GM18909 (cell line): ENCODE results near the gene EEIG2.
"Not testable (repeated sequence)": the region's sequence is repeated elsewhere in the genome, so short reads cannot be mapped to it uniquely, and the experiment has no call there.

Source experiments
- ATAC-seq: cut with Tn5 transposase; IDR thresholded peaks from one replicate; pipeline ENCODE4 v1.9.1; 2021; ENCODE audit warnings: mild to moderate bottlenecking; ENCODE audit not compliant: unreplicated experiment, poor library complexity

EEIG2 gene

DNA sequence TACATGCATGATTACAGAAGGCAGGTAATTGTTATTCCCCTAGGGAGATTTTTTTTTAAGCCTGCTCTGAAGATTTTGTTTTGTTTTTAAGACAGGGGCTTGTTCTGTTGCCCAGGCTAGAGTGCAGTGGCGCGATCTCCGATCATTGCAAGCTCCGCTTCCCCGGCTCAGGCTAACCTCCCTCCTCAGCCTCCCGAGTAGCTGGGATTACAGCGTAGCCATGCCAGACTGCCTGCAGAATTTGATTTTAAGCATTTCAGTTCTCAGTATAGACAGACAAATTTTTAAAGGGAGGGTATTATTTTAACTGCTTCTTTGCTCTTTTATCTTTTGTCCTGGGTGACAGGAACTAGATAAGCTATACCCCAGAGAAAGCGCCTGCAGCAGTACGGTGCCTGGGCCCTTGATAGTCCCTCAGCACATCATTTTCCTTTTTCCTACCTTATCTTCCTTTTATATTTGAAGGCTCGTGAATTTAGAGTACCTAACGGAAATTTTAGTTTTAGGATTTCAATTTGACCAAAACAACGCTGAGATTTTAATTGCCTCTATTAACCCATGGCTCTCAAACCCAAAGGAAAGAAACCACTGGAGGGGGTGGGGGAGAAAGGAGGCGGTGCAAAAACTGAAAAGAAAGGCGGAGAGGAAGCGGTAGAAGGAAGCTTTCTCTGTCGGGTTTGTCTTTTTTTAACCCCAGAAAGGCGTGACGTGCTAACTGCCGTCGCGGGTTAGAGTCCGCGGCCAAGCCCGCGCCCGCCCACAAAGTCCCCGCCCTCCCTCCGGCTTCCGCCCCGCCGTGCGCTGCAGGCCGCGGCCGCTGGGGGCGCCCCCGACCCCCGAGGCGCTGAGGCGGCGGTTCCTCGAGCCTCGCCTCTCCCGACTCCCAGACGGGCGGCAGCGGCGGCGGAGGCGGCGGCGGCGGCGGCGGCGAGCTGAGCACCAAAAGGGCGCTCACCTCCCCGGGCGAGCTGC lies at the start of gene EEIG2:
TSS of gene EEIG2 (plus strand) at position 886 of the 972 bp plus-strand sequence. CDS start 329 bp downstream, outside the sequence.
- peak; percentile 79 for ATAC-seq

GRCh38 chr1:108511764-108512163 lies 48.1 kb upstream of the EEIG2 start:
- ATAC-seq = no peak

GRCh38 chr1:108512239-108513043 lies 47.5 kb upstream of the EEIG2 start:
- ATAC-seq = no peak

DNA sequence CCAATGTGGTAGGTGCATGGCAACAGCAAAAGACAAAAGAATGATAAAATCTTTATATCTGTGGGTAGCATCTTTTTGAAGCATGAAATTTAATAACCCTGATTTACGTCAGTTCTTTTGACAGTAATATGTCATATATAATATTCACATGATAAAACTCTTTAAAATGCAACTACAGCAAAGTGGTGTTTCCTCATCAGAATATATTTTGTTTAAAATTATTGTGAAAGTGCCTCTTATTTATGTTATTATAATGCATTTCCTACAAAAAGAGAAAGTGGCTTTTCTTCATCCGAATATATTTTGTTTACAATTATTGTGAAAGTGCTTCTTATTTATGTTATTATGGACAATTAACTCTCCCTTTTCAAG lies 46.9 kb upstream of the EEIG2 start:
- ATAC-seq = no peak

GRCh38 chr1:108513914-108514313 lies 46.0 kb upstream of the EEIG2 start:
- ATAC-seq = not testable (repeated sequence)

GRCh38 chr1:108517301-108517897 lies 42.5 kb upstream of the EEIG2 start:
- ATAC-seq = not testable (repeated sequence)

- no peak for ATAC-seq
These were observed 37.9 kb upstream of the EEIG2 start for GRCh38 chr1:108521990-108522393.

DNA sequence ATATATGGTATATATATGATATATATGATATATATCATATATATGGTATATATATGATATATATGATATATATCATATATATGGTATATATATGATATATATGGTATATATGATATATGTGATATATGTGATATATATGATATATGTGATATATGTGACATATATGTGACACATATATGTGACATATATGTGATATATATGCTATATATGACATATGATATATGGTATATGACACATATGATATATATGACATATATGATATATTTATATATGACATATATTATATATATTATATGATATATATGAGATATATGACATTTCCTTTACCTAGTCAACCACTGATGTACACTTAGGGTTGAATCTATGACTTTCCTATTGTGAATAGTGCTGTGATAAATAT lies 36.1 kb upstream of the EEIG2 start:
- no peak for ATAC-seq

GRCh38 chr1:108524676-108525075 lies 35.2 kb upstream of the EEIG2 start:
- ATAC-seq = no peak

DNA sequence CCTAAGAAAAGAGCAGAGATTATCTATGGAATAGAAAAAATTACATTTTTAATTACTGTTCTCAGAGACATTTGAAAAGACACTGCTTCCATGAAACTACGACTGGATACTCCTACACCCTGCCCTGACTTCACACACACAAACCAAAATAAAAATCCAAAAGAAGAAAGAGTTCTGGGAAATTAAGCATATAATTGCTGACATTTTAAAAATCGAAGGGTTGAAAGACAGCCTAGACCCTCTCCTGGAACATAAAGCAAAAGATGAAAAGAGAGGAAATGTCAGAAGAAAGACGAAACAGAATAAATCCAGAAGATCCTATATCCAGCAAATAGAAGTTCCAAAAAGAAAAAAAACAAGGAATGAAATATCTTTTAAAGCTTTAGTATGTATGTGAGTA lies 32.8 kb upstream of the EEIG2 start:
- no peak for ATAC-seq

DNA sequence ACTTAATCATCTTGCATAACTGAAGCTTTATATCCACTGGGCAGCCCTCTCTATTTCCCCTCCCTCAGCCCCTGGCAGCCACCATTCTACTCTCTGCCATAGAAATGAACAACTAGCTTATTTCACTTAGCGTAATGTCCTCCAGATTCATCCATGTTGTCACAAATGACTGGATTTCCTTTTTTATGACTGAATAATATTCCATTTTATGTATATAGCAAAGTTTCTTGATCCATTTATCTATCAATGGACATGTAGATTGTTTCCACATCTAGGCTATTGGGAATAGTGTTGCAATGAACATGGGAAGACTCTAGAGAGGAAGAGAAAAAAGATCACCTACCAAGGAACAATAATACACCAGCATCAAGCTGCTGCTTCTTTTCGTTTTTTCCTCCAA lies 32.1 kb upstream of the EEIG2 start:
- ATAC-seq = no peak

DNA sequence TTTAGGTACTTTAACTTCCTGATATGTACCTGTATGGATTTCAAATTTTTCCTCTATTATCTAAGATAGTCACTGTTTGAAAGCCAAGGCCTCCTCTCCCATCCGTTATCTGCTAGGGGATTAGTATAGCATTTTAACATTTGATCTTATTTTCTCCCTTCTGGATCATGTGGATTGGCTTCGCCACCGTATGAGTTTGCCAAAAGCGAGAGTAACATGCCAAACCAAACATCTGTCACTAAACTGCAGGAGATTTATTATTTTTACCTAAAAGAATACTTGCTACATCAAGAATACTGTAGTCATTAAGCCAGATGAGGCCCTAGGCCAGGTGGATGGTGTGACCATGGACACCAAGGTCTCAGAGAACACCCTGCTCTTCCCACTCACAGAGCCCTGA lies 28.5 kb upstream of the EEIG2 start:
- ATAC-seq = no peak

DNA sequence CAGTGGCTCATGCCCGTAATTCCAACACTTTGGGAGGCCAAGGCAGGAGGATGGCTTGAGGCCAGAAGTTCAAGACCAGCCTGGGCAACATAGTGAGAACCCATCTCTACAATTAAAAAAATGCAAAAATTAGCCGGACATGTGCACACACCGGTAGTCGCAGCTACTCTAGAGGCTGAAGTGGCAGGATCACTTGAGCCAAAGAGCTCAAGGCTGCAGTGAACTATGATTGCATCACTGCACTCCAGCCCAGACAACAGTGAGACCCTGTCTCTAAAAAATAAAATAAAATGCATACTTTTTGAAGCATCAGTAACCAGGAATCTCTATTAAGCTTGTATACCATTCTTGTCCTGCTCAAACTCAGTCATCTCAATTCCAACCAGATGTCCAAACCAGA lies 27.2 kb upstream of the EEIG2 start:
- no peak for ATAC-seq

DNA sequence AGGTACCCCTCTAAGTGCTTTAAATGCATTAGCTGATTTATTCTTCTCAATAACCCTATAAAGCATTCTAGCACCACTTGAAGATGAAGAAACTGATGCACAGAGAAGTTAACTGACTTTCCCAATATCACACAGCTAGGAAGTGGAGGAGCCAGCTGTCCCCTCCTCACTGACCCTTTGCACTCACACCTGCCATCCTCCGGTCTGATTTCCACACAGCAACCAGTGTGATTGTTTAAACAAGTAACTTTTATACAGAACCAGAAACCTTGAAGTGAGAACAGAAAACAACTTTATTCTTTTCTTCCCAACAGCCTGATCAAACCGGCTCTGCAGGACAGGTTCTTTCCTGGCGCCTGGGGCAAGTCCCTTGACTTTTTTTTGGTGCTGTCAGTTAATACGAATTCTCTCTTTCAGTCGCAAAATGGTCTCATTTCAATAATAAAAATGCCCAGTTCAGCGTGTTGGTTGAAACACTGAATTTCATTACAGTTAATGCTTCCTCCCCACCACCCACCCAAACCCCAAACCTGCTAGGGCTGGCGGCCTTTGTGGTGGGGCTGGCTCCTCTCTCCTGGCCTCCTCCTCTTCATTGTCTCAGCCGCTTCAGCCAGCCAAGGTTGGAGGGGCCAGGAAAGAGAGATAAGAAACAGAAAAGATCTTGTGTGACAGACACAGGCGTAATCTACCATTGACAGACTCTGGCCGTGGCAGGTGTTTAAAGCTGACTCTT lies 26.4 kb upstream of the EEIG2 start:
- ATAC-seq = peak; percentile 64

DNA sequence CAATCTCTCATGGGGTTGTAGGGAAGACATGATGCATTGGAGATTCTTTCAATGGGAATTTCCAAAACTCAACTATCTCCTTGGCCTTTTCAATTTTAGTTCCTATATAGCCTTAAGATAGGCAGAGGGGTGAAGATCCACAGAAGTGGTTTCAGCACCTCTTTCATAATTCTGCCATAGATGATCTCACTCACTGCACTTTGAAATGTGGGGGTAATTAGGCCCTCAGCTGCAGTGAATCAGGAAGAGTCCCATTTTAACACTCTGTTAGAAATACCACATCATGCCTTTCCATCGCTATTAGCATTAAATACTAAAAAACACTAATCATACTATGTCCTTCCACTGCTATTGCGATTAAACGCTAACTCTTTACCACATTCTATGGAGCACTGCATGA lies 25.1 kb upstream of the EEIG2 start:
- no peak for ATAC-seq

DNA sequence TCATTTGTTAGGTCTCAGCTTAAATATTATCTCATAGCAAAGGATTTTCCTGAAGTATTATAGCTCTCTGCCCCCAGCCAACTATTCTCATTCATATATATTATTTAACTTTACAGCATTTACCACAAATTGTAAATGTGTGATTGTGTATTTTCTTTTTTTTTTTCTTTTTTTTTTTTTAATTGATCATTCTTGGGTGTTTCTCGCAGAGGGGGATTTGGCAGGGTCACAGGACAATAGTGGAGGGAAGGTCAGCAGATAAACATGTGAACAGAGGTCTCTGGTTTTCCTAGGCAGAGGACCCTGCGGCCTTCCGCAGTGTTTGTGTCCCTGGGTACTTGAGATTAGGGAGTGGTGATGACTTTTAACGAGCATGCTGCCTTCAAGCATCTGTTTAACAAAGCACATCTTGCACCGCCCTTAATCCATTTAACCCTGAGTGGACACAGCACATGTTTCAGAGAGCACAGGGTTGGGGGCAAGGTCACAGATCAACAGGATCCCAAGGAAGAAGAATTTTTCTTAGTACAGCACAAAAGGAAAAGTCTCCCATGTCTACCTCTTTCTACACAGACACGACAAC lies 24.5 kb upstream of the EEIG2 start:
- ATAC-seq = not testable (repeated sequence)

GRCh38 chr1:108536021-108536420 lies 23.9 kb upstream of the EEIG2 start:
- not testable (repeated sequence) for ATAC-seq

DNA sequence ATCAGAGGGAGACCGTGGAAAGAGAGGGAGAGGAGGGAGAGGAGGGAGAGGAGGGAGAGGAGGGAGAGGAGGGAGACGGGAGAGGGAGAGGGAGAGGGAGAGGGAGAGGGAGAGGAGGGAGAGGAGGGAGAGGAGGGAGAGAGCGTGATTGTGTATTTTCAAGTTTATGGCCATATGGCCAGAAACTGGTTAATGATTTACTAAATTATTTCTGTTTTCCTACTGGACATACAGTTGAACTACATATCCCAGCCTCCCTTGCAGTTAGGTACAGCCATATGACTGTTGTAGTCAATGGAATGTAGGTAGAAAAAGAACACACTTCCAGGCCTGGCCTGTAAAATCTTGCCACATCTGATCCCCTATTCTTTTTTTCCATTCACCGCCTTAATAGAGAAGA lies 23.1 kb upstream of the EEIG2 start:
- not testable (repeated sequence) for ATAC-seq

DNA sequence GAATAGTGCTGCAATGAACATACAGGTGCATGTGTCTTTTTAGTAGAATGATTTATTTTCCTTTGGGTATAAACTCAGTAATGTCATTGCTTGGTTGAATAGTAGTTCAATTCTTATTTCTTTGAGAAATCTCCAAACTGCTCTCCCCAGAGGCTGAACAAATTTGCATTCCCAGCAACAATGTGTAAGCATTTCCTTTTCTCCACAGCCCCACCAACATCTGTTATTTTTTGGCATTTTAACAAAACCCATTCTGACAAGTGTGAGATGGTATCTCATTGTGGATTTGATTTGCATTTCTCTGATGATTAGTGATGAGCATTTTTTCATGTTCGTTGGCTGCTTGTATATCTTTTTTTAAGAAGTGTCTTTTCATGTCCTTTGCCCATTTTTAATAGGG lies 21.9 kb upstream of the EEIG2 start:
- ATAC-seq = no peak

DNA sequence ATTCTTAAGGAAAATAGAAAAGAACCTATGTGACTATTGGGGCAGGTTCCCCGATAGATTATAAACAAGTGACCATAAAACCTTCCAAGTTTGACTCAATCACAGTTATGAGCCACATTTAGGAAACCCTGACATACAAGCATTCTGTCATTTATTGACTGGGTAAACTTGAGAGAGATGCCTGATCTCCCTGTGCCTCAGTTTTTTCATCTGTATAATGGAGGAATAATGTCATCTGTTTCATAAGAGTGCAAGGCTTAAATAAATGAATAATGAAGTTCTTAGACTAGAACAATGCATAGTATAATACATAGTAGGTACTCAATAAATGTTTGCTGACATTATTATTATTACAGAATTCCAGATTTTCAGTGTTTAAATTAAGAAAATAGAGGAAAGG lies 18.9 kb upstream of the EEIG2 start:
- no peak for ATAC-seq
